CD4-positive, alpha-beta memory T cell (primary cell): Measurements from ENCODE around the gene YTHDF1. TPM values are rescaled to one million over a fixed set of nuclear protein-coding genes. Genes with fewer than 3 reads are reported as not detected.

Experiments used
- CTCF ChIA-PET: fragments of 350-600 bp; sonication (Branson Sonifier 250); formaldehyde crosslinking; loops from one replicate; lab custom pipeline; 2021; ENCODE audit warnings: inconsistent platforms; ENCODE audit not compliant: partially characterized antibody; lab: Charles Lee
- POLR2A ChIA-PET: fragments of 350-600 bp; sonication (Branson Sonifier 250); formaldehyde crosslinking; loops from one replicate; lab custom pipeline; 2021; ENCODE audit not compliant: partially characterized antibody; lab: Charles Lee
- DNase-seq, 5 donors: peaks; one replicate each; pipeline versions ENCODE4 v3.0.0 to v3.0.0-alpha.2; 2020 to 2022; ENCODE audit warnings: mixed read lengths in 1 of 5
- H3K27ac ChIP-seq: one replicate; pipeline ENCODE4 v1.7.0; 2013; ENCODE audit warnings: low read depth, low read length
- H3K27me3 ChIP-seq: 2 replicates; pipeline ENCODE4 v1.7.0; 2013; ENCODE audit warnings: mild to moderate bottlenecking, low read length, moderate library complexity; ENCODE audit not compliant: insufficient read depth
- H3K36me3 ChIP-seq: 2 replicates; pipeline ENCODE4 v1.7.0; 2013; ENCODE audit warnings: mild to moderate bottlenecking, low read length, moderate library complexity; ENCODE audit not compliant: insufficient read depth
- H3K4me1 ChIP-seq: 2 replicates; pipeline ENCODE4 v1.7.0; 2013; ENCODE audit warnings: mild to moderate bottlenecking, low read length, moderate library complexity; ENCODE audit not compliant: insufficient read depth
- H3K4me3 ChIP-seq, 2 donors: one replicate each; pipeline ENCODE4 v1.7.0; 2013; ENCODE audit warnings: low read length in 2 of 2, mild to moderate bottlenecking in 1 of 2
- H3K9me3 ChIP-seq, 2 donors: one replicate each; pipeline ENCODE4 v1.7.0; 2013; ENCODE audit warnings: low read length in 2 of 2, control low read depth in 1 of 2; ENCODE audit not compliant: control insufficient read depth in 1 of 2
- H3K27ac Mint-ChIP-seq, 7 donors: one replicate each; pipeline ENCODE4 v1.8.0; 2020 to 2021; ENCODE audit warnings: mixed read lengths in 7 of 7, mild to moderate bottlenecking in 6 of 7, inconsistent platforms in 3 of 7, moderate library complexity in 3 of 7
- H3K27me3 Mint-ChIP-seq, 2 donors: one replicate each; pipeline ENCODE4 v1.8.0; 2020 to 2021; ENCODE audit warnings: mixed read lengths in 2 of 2
- H3K36me3 Mint-ChIP-seq, 2 donors: one replicate each; pipeline ENCODE4 v1.8.0; 2020 to 2021; ENCODE audit warnings: mixed read lengths in 2 of 2, inconsistent platforms in 1 of 2, mild to moderate bottlenecking in 1 of 2
- H3K4me1 Mint-ChIP-seq, 4 donors: one replicate each; pipeline ENCODE4 v1.8.0; 2020 to 2021; ENCODE audit warnings: mixed read lengths in 4 of 4, mild to moderate bottlenecking in 1 of 4
- H3K4me3 Mint-ChIP-seq, 8 donors: one replicate each; pipeline ENCODE4 v1.8.0; 2020 to 2021; ENCODE audit warnings: mixed read lengths in 8 of 8, mild to moderate bottlenecking in 7 of 8, moderate library complexity in 6 of 8, inconsistent platforms in 3 of 8
- H3K9me3 Mint-ChIP-seq, 8 donors: one replicate each; pipeline ENCODE4 v1.8.0; 2020 to 2021; ENCODE audit warnings: mixed read lengths in 8 of 8, mild to moderate bottlenecking in 5 of 8, inconsistent platforms in 3 of 8, moderate library complexity in 1 of 8
- intact Hi-C: fragments of 100-400 bp; cut with micrococcal nuclease; formaldehyde crosslinking; loops from one replicate; pipeline ENCODE4 v1.15.1; 2023
- polyA plus RNA-seq, 2 donors: library from polyadenylated mRNA; unstranded; fragments of 300-500 nt; fragmentation: Illumina TruSeq; gene quantifications; one replicate each; pipeline ENCODE4 v1.2.3, GENCODE V29; 2021
- total RNA-seq, 2 experiments: library from RNA; stranded (reverse); gene quantifications; one replicate each; pipeline ENCODE4 v1.2.3, GENCODE V29; 2021

Gene YTHDF1
- total and polyA plus RNA-seq, 4 experiments from 2014 or later, result 21.1 to 48.1 (median 45.4) TPM

- Mint-ChIP-seq H3K9me3 (no peaks in the 10 kb centered on the region), H3K27me3 (peaks cover 8 to 22% of the 10 kb centered on the region in 2 donors), H3K4me3 (no peak overlapping the region), H3K27ac (no peak overlapping the region), H3K4me1 (no peaks in the 10 kb centered on the region), H3K36me3 (no peaks in the 10 kb centered on the region)
- POLR2A ChIA-PET, result no interaction called here
- Histone ChIP-seq H3K36me3 (no peaks in the 10 kb centered on the region), H3K9me3 (no peaks in the 10 kb centered on the region), H3K4me1 (no peaks in the 10 kb centered on the region), H3K27ac (no peak overlapping the region), H3K27me3 (no peaks in the 10 kb centered on the region), H3K4me3 (no peak overlapping the region)
- DNase-seq, result no peak
- intact Hi-C loops, result no loop called here
- CTCF ChIA-PET, result no interaction called here
Observed at GRCh38 chr20:63167918-63168520, 47.9 kb downstream of the YTHDF1 start.

DNA sequence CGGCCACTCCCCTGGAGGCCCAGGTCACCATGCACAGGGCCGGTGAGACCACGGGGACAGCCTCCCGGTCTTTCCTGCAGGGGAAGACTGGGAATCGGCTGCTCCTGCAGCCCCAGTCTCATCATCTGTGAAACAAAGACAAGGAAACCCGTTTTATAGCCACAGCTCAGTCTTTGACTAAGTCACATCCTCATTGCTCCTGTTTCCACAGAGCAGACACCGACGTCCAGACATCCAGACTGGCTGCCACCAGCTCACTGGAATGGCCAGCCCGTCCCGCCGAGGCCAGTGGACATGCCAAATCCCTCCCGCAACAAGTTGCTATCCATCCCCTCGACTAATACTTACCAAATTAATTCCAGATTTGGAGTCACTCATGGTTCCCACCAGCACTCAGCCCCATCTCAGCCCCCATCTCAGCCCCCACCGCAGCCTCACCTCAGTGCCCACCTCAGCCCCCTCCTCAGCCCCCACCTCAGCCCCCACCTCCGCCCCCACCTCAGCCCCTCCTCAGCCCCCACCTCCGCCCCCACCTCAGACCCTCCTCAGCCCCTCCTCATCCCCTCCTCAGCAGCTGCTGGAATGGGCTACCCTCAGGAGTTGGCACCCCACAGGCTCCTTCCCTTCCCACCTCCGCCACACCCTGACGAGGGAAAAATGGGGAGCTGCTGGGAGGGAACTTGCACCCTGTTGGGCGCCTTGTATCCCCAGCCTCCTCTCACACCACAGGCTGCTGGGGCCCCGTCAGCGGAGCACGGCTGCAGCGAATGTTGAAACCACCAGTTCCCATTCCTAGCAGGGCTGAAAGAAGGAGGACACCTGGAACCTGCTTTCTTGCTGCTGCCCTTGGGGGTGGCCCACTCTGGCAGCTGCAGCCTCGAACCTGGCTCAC is 48.7 kb downstream of the YTHDF1 start:
- H3K4me3 Mint-ChIP-seq, result no peak overlapping the region
- DNase-seq, result no peak
- no peaks in the 10 kb centered on the region for H3K9me3 ChIP-seq
- H3K27me3 Mint-ChIP-seq, result peaks cover 8 to 26% of the 10 kb centered on the region in 2 donors
- ChIA-PET CTCF (no interaction called here), POLR2A (no interaction called here)
- no peaks in the 10 kb centered on the region for H3K9me3 Mint-ChIP-seq
- no peak overlapping the region for H3K27ac Mint-ChIP-seq
- H3K36me3 ChIP-seq, result no peaks in the 10 kb centered on the region
- no peaks in the 10 kb centered on the region for H3K36me3 Mint-ChIP-seq
- H3K27me3 ChIP-seq, result no peaks in the 10 kb centered on the region
- intact Hi-C loops, result no loop called here
- no peaks in the 10 kb centered on the region for H3K4me1 ChIP-seq
- no peak overlapping the region for H3K27ac ChIP-seq
- no peaks in the 10 kb centered on the region for H3K4me1 Mint-ChIP-seq
- no peak overlapping the region for H3K4me3 ChIP-seq

DNA sequence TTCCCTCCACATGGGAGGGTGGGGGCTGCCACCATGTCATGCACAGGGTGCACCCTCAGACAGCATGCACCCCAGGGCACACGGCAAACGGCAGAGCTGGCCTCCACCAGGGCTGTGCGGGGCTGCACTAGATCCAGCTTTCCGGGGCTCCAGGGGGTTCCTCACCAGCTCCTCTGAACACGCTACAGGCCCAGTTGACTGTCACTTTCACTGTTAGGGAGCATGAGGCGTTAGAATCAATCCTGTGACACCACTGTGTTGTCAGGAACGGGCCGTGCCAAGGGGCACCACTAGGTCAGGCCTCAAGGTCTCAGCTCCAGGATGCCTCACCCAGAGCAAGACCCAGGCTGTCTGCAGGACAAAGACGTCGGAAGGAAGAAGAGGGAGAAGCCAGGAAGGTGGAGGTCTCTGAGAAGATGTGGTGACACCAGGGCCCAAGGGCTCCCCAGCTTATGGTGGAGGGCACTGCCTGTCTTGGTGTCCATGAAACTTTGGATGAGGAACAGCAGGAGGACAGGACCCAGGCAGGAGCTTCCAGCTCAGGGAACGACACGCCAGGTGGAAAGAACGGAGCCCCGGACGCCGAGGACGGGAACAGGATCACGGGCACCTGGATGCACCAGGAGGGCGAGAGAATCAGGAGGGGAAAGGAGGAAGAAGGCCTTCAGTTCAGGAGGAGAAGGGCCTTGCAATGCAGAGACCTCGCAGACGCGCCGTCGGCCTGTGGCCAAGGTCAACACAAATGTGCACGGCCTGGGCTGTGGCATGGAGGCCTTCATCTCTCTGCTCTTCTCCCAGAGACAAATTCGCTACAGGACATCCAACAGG is 49.5 kb downstream of the YTHDF1 start:
- Mint-ChIP-seq H3K4me3 (no peak overlapping the region), H3K4me1 (no peaks in the 10 kb centered on the region), H3K27me3 (peaks cover 2 to 21% of the 10 kb centered on the region in 2 donors), H3K9me3 (no peaks in the 10 kb centered on the region), H3K36me3 (no peaks in the 10 kb centered on the region), H3K27ac (peak overlapping the region in 1 of 7 donors; percentile 30)
- POLR2A ChIA-PET, result no interaction called here
- Histone ChIP-seq H3K27me3 (no peaks in the 10 kb centered on the region), H3K27ac (no peak overlapping the region), H3K4me1 (no peaks in the 10 kb centered on the region), H3K36me3 (no peaks in the 10 kb centered on the region), H3K4me3 (no peak overlapping the region), H3K9me3 (no peaks in the 10 kb centered on the region)
- intact Hi-C loops, result no loop called here
- CTCF ChIA-PET, result no interaction called here
- no peak for DNase-seq

DNA sequence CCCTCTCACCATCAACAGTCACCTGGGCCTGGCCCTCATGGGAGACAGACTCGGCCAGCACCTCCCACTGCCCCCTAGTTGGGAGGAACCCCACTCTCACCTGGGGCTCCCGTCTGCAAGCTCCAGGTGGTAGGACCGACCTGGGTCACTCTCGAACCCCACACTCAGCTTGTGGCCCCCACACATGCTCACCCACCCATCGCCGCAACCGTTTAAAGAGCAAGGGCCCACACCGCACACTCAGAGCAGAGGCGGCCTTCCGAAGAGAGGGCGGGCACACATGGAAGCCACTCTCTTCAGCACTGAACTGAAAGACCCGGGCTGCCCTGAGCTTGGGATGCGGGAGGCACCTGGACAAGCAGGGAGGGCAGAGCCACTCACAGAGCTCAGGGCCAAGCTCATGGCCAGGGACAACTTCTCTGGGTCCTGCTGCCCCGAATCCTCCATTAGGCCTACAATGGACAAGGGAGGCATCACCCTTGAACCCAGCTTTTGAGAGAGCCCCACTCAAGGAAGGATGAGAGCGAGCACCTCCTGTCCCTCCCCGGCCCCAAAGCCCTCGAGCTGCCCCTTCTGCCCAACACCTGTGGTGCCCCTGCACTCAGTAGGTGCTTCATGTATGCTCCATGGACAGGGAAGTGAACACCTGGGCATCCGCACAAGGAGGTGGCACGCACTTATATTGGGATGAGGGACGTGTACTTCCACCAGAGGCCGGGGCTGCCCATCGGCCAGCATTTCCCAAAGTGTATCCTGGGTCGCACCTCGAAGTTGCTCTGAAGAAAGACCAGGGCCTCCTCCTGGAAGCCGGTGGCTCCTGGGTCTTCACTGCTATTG is 50.4 kb downstream of the YTHDF1 start:
- Histone ChIP-seq H3K9me3 (no peaks in the 10 kb centered on the region), H3K27me3 (no peaks in the 10 kb centered on the region), H3K36me3 (no peaks in the 10 kb centered on the region), H3K27ac (no peak overlapping the region), H3K4me1 (no peaks in the 10 kb centered on the region), H3K4me3 (no peak overlapping the region)
- H3K36me3 Mint-ChIP-seq, result no peaks in the 10 kb centered on the region
- DNase-seq, result no peak
- H3K27me3 Mint-ChIP-seq, result peaks cover 2 to 18% of the 10 kb centered on the region in 2 donors
- H3K9me3 Mint-ChIP-seq, result no peaks in the 10 kb centered on the region
- H3K27ac Mint-ChIP-seq, result no peak overlapping the region
- POLR2A ChIA-PET, result no interaction called here
- CTCF ChIA-PET, result no interaction called here
- no peak overlapping the region for H3K4me3 Mint-ChIP-seq
- intact Hi-C loops, result no loop called here
- H3K4me1 Mint-ChIP-seq, result no peaks in the 10 kb centered on the region

GRCh38 chr20:63164484-63165355 is 51.2 kb downstream of the YTHDF1 start:
- no peak overlapping the region for H3K27ac Mint-ChIP-seq
- Histone ChIP-seq H3K4me1 (no peaks in the 10 kb centered on the region), H3K36me3 (no peaks in the 10 kb centered on the region), H3K27ac (no peak overlapping the region), H3K4me3 (no peak overlapping the region), H3K9me3 (no peaks in the 10 kb centered on the region), H3K27me3 (no peaks in the 10 kb centered on the region)
- no peaks in the 10 kb centered on the region for H3K4me1 Mint-ChIP-seq
- no peaks in the 10 kb centered on the region for H3K36me3 Mint-ChIP-seq
- no peaks in the 10 kb centered on the region for H3K9me3 Mint-ChIP-seq
- no peak overlapping the region for H3K4me3 Mint-ChIP-seq
- no peak for DNase-seq
- CTCF ChIA-PET, result no interaction called here
- intact Hi-C loops, result no loop called here
- POLR2A ChIA-PET, result no interaction called here
- peaks cover 2 to 14% of the 10 kb centered on the region in 2 donors for H3K27me3 Mint-ChIP-seq

DNA sequence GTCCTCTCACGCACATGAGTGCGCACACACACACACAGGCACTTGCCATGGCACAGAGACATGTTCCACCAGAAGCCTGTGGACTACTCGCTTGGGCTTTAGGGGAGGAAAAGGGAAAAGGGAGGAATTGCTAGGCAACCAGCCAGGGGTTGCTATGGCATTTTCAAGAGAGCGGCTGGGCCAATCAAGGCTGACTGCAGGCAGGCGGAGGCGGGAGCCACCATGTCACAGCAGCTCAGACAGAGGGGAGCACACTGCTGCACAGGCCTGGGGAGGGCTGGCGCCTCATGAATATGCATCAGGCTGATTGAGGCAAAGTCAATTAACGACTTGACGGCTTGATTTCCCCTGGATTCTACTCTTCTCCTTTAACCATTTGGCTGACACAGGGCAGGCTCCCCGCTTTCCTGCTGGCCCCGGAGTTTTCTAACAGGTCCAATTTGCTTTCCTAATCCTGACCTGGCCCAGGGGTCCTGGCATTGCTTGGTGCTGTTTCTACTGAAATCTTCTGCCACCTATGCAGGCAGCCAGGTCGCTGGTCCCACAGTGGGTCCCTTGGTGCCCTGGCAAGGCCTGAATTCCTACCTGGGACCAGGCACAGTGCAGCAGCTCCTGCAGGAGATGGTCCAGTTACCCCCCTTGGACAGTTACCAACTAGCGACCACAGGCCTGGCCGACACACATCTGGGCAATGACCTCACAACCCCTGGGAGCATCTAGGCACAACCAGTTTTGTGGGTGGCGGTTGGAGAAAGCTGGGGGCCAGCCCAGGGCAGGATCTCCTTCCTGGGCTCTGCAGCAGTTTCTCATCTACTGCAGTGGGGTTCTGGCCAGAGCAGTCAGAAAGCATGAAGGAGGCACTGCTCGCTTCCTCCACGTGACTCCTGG is 52.1 kb downstream of the YTHDF1 start:
- Mint-ChIP-seq H3K36me3 (no peaks in the 10 kb centered on the region), H3K9me3 (no peaks in the 10 kb centered on the region), H3K4me1 (no peaks in the 10 kb centered on the region), H3K27ac (no peak overlapping the region), H3K4me3 (no peak overlapping the region), H3K27me3 (peaks cover 5 to 11% of the 10 kb centered on the region in 2 donors)
- intact Hi-C loops, result no loop called here
- CTCF ChIA-PET, result no interaction called here
- Histone ChIP-seq H3K36me3 (no peaks in the 10 kb centered on the region), H3K9me3 (no peaks in the 10 kb centered on the region), H3K27me3 (no peaks in the 10 kb centered on the region), H3K27ac (no peak overlapping the region), H3K4me1 (no peaks in the 10 kb centered on the region), H3K4me3 (no peak overlapping the region)
- POLR2A ChIA-PET, result no interaction called here
- DNase-seq, result peak in 1 of 5 donors; percentile 5
